LNCAP (cell line): Measurements from ENCODE around the gene TCF3.

Experiments
- TF ChIP-seq, protein P1 (sequence below): fragments of 450-650 bp; IDR thresholded peaks from 2 replicates; pipeline ENCODE4 v1.5.1; 2017; ENCODE audit warnings: mild to moderate bottlenecking

The TCF3 gene

DNA sequence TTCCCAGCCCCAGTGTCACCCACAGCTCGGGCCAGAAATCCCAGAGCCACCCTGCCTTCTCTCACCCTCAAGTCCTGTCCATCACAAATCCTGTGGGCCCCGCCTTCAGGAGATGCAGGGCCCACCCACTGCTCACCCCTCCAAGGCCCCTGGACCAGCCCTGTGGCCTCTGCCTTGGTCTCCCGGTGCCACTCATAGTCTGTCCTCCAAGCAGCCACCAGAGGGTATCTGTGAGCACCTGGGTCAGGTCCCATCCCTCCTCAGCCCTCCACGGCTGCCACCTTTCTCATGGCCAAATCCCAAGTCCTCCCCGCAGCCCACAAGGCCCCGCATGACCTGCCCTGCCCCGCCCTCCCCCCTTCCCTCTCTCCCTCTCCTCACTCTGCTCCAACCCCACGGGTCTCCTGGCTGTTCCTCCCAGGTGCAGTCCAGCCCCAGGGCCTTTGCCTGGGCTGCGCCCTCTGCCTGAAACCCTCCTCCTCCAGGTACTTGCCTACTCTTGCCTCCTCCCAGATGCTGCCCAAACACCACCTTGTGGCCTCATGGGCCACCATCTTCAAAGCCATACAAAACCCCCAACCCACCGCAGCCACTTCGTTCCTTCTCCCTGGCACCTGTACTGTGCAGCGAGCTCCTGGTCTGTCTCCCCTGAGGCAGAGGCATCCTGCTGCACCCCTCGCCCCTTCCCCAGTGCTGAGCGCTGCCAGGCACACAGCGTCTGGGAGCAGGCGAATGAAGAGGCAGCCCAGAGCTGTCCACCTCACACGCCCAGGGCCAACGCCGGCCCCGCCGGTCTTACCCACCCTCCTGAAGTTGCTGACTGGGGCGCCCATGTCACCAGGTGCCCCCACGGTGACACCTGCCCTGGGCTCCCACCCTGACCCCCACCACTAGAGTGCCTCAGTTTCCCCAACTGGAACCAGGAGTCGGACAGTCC, 34.0 kb downstream of the TCF3 start:
- TF ChIP-seq, protein P1, sequence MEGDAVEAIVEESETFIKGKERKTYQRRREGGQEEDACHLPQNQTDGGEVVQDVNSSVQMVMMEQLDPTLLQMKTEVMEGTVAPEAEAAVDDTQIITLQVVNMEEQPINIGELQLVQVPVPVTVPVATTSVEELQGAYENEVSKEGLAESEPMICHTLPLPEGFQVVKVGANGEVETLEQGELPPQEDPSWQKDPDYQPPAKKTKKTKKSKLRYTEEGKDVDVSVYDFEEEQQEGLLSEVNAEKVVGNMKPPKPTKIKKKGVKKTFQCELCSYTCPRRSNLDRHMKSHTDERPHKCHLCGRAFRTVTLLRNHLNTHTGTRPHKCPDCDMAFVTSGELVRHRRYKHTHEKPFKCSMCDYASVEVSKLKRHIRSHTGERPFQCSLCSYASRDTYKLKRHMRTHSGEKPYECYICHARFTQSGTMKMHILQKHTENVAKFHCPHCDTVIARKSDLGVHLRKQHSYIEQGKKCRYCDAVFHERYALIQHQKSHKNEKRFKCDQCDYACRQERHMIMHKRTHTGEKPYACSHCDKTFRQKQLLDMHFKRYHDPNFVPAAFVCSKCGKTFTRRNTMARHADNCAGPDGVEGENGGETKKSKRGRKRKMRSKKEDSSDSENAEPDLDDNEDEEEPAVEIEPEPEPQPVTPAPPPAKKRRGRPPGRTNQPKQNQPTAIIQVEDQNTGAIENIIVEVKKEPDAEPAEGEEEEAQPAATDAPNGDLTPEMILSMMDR: peak; percentile 46

DNA sequence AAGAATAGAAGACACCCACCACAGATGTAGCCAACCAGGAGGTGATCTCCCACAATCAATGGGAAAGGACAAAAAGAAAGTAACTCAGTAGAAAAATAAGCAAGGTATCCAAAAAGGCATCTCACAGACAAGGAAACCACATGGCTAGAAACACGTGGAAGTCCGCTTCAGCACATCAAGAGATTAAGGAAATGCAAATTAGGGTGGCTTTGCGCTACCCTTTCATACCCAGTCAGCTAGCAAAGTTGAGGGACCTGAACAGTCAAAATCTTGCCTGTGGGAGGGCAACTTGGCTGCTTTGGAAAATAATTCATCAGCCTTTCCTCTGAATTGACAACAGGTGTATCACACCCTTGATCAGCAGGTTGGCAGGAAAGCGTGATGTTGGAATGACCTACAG, 35.5 kb downstream of the TCF3 start:
- TF ChIP-seq, protein P1: no peak

GRCh38 chr19:1616396-1616795, 36.0 kb downstream of the TCF3 start:
- TF ChIP-seq, protein P1: no peak

DNA sequence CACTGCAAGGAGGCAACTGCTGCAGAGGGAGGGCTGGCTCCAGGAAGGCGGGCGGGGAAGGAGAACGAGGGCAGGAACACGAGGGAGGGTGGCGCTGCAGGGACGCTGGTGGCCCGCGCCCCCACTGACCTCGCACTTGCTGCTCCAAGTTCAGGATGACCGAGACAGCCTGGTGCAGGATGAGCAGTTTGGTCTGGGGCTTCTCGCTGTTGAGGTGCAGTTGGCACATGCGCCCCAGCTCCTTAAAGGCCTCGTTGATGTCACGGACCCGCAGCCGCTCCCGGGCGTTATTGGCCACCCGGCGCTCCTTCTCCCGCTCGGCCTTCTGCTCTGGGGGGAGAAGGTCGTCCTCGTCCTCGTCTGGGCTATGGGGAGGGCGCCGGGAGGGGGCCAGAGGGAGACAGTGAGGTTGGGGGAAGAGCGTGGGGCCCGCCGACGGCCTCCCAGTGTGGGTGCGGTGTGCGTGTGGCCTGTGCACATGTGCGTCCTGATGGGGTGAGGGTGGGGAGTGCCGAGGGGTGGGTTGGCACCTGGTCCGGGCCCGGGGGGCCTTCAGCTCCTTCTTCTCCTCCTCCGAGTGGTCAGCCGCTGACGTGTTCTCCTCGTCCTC, 37.2 kb downstream of the TCF3 start:
- TF ChIP-seq, protein P1: no peak

DNA sequence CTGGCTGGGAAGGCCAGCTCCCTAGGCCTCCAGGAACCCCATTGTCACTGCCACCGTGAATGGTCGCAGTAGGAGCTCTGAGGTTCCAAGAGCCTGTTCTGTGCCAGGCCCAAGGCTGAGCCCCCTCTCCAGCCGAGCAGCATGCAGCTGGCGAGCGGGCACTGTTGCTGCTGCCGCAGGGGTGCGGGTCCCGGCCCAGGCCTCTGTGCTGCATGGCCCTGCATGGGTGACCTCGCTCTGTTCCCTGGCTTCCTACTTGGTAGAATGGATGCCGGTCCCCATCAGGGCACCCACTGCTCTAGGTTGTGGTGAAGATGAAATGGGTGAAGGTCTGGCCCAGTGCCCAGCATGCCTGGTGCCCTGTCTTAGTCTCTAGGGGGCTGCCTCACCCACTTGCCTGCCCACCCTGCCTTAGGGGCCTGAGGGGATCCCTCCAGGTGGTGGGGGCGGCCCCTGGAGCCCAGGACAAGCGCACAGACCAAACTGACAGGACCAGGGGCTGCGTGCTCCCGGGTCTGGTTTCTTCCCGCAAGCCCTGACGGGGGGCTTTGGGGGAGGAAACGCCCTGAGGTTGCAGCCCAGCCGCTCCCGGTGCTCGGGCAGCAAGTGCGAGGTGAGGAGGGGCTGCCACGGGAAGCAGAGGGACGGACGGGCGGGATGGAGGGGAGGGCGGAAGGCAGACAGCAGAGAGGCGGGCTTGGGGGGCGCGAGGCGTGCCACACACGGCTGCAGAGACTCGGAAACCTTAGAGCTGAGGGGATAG, 38.4 kb downstream of the TCF3 start:
- TF ChIP-seq, protein P1: no peak

GRCh38 chr19:1613146-1613545, 39.3 kb downstream of the TCF3 start:
- TF ChIP-seq, protein P1: no peak
